Immature natural killer cell (primary cell): ENCODE measurements around the gene UNC13B. TPM values are rescaled to one million over a fixed set of nuclear protein-coding genes. Genes with fewer than 3 reads are reported as not detected.

Experiments used
- DNase-seq, 3 donors: peaks; one replicate each; pipeline ENCODE4 v3.0.0; 2022; ENCODE audit warnings: mixed read lengths in 1 of 3
- H3K27ac Mint-ChIP-seq, 6 donors: one replicate each; pipeline ENCODE4 v1.8.0; 2020; ENCODE audit warnings: mixed read lengths in 6 of 6, mild to moderate bottlenecking in 5 of 6, inconsistent platforms in 4 of 6, moderate library complexity in 3 of 6
- H3K27me3 Mint-ChIP-seq, 3 donors: one replicate each; pipeline ENCODE4 v1.8.0; 2020 to 2021; ENCODE audit warnings: low read depth in 3 of 3, mild to moderate bottlenecking in 3 of 3, mixed read lengths in 3 of 3, moderate library complexity in 3 of 3, inconsistent platforms in 1 of 3
- H3K36me3 Mint-ChIP-seq, 3 donors: one replicate each; pipeline ENCODE4 v1.8.0; 2020; ENCODE audit warnings: mixed read lengths in 3 of 3, inconsistent platforms in 2 of 3, mild to moderate bottlenecking in 2 of 3
- H3K4me1 Mint-ChIP-seq, 2 donors: one replicate each; pipeline ENCODE4 v1.8.0; 2020; ENCODE audit warnings: inconsistent platforms in 2 of 2, mild to moderate bottlenecking in 2 of 2, mixed read lengths in 2 of 2, moderate library complexity in 1 of 2
- H3K4me3 Mint-ChIP-seq, 5 donors: one replicate each; pipeline ENCODE4 v1.8.0; 2020; ENCODE audit warnings: mild to moderate bottlenecking in 5 of 5, mixed read lengths in 5 of 5, inconsistent platforms in 3 of 5, moderate library complexity in 3 of 5
- H3K9me3 Mint-ChIP-seq, 6 donors: one replicate each; pipeline ENCODE4 v1.8.0; 2020; ENCODE audit warnings: mild to moderate bottlenecking in 6 of 6, mixed read lengths in 6 of 6, inconsistent platforms in 4 of 6, moderate library complexity in 3 of 6
- polyA plus RNA-seq, 3 donors: library from polyadenylated mRNA; unstranded; fragments of 300-500 nt; fragmentation: Illumina TruSeq; gene quantifications; one replicate each; pipeline ENCODE4 v1.2.3, GENCODE V29; 2021

Gene UNC13B
- polyA plus RNA-seq, 3 donors from 2014 or later: 0.07 TPM; not detected in 2

GRCh38 chr9:35254984-35255857, 93.4 kb downstream of the UNC13B start:
- no peak overlapping the region for H3K4me3 Mint-ChIP-seq
- no peak for DNase-seq
- H3K27me3 Mint-ChIP-seq: peaks cover 3 to 5% (median 4%) of the 10 kb centered on the region in 3 donors
- no peaks in the 10 kb centered on the region for H3K9me3 Mint-ChIP-seq
- no peaks in the 10 kb centered on the region for H3K4me1 Mint-ChIP-seq
- H3K27ac Mint-ChIP-seq: no peak overlapping the region
- no peaks in the 10 kb centered on the region for H3K36me3 Mint-ChIP-seq

GRCh38 chr9:35257986-35258659, 96.3 kb downstream of the UNC13B start:
- Mint-ChIP-seq H3K4me3 (no peak overlapping the region), H3K36me3 (no peaks in the 10 kb centered on the region), H3K4me1 (no peaks in the 10 kb centered on the region), H3K27me3 (peaks cover 0 to 3% (median 0%) of the 10 kb centered on the region in 3 donors), H3K27ac (peak overlapping the region in 1 of 6 donors; percentile 13), H3K9me3 (no peaks in the 10 kb centered on the region)
- DNase-seq: no peak

- H3K27ac Mint-ChIP-seq: no peak overlapping the region
- no peaks in the 10 kb centered on the region for H3K9me3 Mint-ChIP-seq
- no peak overlapping the region for H3K4me3 Mint-ChIP-seq
Measured at GRCh38 chr9:35258660-35259474, 97.1 kb downstream of the UNC13B start.

GRCh38 chr9:35260186-35260585, 98.4 kb downstream of the UNC13B start:
- Mint-ChIP-seq H3K4me3 (no peak overlapping the region), H3K27ac (no peak overlapping the region), H3K9me3 (no peaks in the 10 kb centered on the region), H3K4me1 (no peaks in the 10 kb centered on the region), H3K27me3 (peaks cover 2 to 5% (median 4%) of the 10 kb centered on the region in 3 donors), H3K36me3 (no peaks in the 10 kb centered on the region)
- DNase-seq: no peak

More at GRCh38 chr9:35258660-35259474, 97.1 kb downstream of the UNC13B start:
- no peaks in the 10 kb centered on the region for H3K4me1 Mint-ChIP-seq
- H3K27me3 Mint-ChIP-seq: peaks cover 2 to 3% (median 3%) of the 10 kb centered on the region in 3 donors
- H3K36me3 Mint-ChIP-seq: no peaks in the 10 kb centered on the region
- DNase-seq: peak; percentile 7 to 34 (median 12)

- Mint-ChIP-seq H3K27me3 (peaks cover 5 to 7% (median 6%) of the 10 kb centered on the region in 3 donors), H3K4me1 (no peaks in the 10 kb centered on the region), H3K4me3 (no peak overlapping the region), H3K36me3 (no peaks in the 10 kb centered on the region), H3K27ac (peak overlapping the region in 1 of 6 donors; percentile 33), H3K9me3 (no peaks in the 10 kb centered on the region)
- DNase-seq: no peak
Measured at GRCh38 chr9:35262064-35262463, 100.3 kb downstream of the UNC13B start.

GRCh38 chr9:35267710-35268109, 105.9 kb downstream of the UNC13B start:
- Mint-ChIP-seq H3K36me3 (no peaks in the 10 kb centered on the region), H3K4me3 (no peak overlapping the region)

GRCh38 chr9:35269919-35270318, 108.1 kb downstream of the UNC13B start:
- DNase-seq: no peak
- no peak overlapping the region for H3K4me3 Mint-ChIP-seq
- peaks cover 3 to 8% (median 6%) of the 10 kb centered on the region in 3 donors for H3K27me3 Mint-ChIP-seq
- H3K4me1 Mint-ChIP-seq: no peaks in the 10 kb centered on the region
- no peaks in the 10 kb centered on the region for H3K9me3 Mint-ChIP-seq
- H3K27ac Mint-ChIP-seq: no peak overlapping the region
- H3K36me3 Mint-ChIP-seq: no peaks in the 10 kb centered on the region

More at GRCh38 chr9:35267710-35268109, 105.9 kb downstream of the UNC13B start:
- Mint-ChIP-seq H3K27me3 (peaks cover 3 to 11% (median 8%) of the 10 kb centered on the region in 3 donors), H3K27ac (no peak overlapping the region), H3K9me3 (no peaks in the 10 kb centered on the region), H3K4me1 (no peaks in the 10 kb centered on the region)
- DNase-seq: no peak

GRCh38 chr9:35271637-35272036, 109.8 kb downstream of the UNC13B start:
- peaks cover 5 to 8% of the 10 kb centered on the region in 2 donors for H3K4me1 Mint-ChIP-seq
- H3K27ac Mint-ChIP-seq: no peak overlapping the region
- no peak for DNase-seq
- H3K36me3 Mint-ChIP-seq: no peaks in the 10 kb centered on the region
- H3K9me3 Mint-ChIP-seq: no peaks in the 10 kb centered on the region
- peaks cover 0 to 4% (median 3%) of the 10 kb centered on the region in 3 donors for H3K27me3 Mint-ChIP-seq
- H3K4me3 Mint-ChIP-seq: no peak overlapping the region

GRCh38 chr9:35272989-35273388, 111.2 kb downstream of the UNC13B start:
- no peaks in the 10 kb centered on the region for H3K9me3 Mint-ChIP-seq
- DNase-seq: no peak
- H3K4me1 Mint-ChIP-seq: peaks cover 5 to 11% of the 10 kb centered on the region in 2 donors
- H3K27me3 Mint-ChIP-seq: peaks cover 0 to 2% (median 1%) of the 10 kb centered on the region in 3 donors
- no peak overlapping the region for H3K27ac Mint-ChIP-seq
- no peaks in the 10 kb centered on the region for H3K36me3 Mint-ChIP-seq
- no peak overlapping the region for H3K4me3 Mint-ChIP-seq

GRCh38 chr9:35273591-35273990, 111.8 kb downstream of the UNC13B start:
- peaks cover 0 to 1% (median 0%) of the 10 kb centered on the region in 3 donors for H3K27me3 Mint-ChIP-seq
- no peaks in the 10 kb centered on the region for H3K36me3 Mint-ChIP-seq
- H3K27ac Mint-ChIP-seq: no peak overlapping the region
- peaks cover 5 to 11% of the 10 kb centered on the region in 2 donors for H3K4me1 Mint-ChIP-seq
- DNase-seq: no peak
- H3K4me3 Mint-ChIP-seq: no peak overlapping the region
- no peaks in the 10 kb centered on the region for H3K9me3 Mint-ChIP-seq

- Mint-ChIP-seq H3K27me3 (peaks cover 0 to 1% (median 0%) of the 10 kb centered on the region in 3 donors), H3K36me3 (no peaks in the 10 kb centered on the region)
- DNase-seq: no peak
Measured at GRCh38 chr9:35274993-35275392, 113.2 kb downstream of the UNC13B start.

GRCh38 chr9:35277171-35277520, 115.3 kb downstream of the UNC13B start:
- Mint-ChIP-seq H3K27me3 (peaks cover under 1 to 3% (median 3%) of the 10 kb centered on the region in 3 donors), H3K36me3 (no peaks in the 10 kb centered on the region), H3K4me1 (peaks cover 5 to 11% of the 10 kb centered on the region in 2 donors), H3K27ac (no peak overlapping the region), H3K4me3 (peak overlapping the region in 1 of 5 donors; percentile 62), H3K9me3 (no peaks in the 10 kb centered on the region)
- DNase-seq: no peak

More at GRCh38 chr9:35274993-35275392, 113.2 kb downstream of the UNC13B start:
- Mint-ChIP-seq H3K27ac (no peak overlapping the region), H3K9me3 (no peaks in the 10 kb centered on the region), H3K4me1 (peaks cover 5 to 11% of the 10 kb centered on the region in 2 donors), H3K4me3 (no peak overlapping the region)

GRCh38 chr9:35277628-35278359, 116.0 kb downstream of the UNC13B start:
- Mint-ChIP-seq H3K4me1 (peaks cover 5 to 11% of the 10 kb centered on the region in 2 donors), H3K36me3 (no peaks in the 10 kb centered on the region), H3K9me3 (no peaks in the 10 kb centered on the region), H3K27ac (no peak overlapping the region), H3K4me3 (no peak overlapping the region), H3K27me3 (peaks cover 3% of the 10 kb centered on the region in 3 donors)
- DNase-seq: no peak
